LNCaP clone FGC (cell line): ENCODE data around the gene FEZ2.

Experiments
- DNase-seq: peaks from one replicate; pipeline ENCODE4 v3.0.0-alpha.2; 2011; ENCODE audit warnings: low read depth
- H3K4me3 ChIP-seq: 2 replicates; pipeline ENCODE4 v1.5.1; 2011; ENCODE audit warnings: mild to moderate bottlenecking, low read depth, low read length, control low read depth
- TF ChIP-seq, protein P1 (sequence below): IDR thresholded peaks from 2 replicates; pipeline ENCODE4 v1.5.1; 2012; ENCODE audit warnings: mild to moderate bottlenecking; ENCODE audit not compliant: control insufficient read depth, insufficient read depth; ENCODE audit errors: extremely low read depth

The FEZ2 gene

DNA sequence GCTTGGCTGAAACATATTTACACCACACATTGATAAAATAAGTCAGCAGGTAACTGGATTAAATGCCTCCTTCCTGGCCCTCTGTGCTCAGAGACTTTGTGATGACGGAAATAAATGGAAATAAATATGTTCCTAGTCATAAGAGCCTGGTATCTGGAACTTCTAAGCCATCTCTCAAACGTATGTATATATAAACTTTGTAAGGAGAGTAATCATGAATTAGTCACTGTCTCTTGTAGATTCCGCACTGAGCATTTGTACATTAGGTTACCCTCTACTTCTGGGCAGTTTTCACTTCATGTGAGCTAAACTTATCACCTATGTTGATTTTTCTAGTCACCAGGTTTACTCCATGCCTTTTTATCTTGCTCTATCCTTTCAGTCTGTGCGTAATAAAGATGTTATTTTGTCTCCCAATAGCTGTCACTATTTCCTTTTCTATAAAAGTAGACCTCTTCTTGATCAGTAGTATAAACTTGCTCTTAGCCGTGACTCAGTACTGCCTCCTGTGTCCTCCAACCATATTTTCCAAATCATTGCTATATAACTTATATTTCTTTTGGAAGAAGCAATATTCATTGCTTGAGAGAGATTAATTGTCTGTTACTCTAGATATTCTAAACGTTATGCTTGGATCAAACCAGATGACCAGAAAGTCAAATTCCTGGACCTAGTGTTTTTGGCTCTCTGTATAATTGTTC is 53.2 kb downstream of the FEZ2 start:
- no peak for DNase-seq
- TF ChIP-seq, protein P1, sequence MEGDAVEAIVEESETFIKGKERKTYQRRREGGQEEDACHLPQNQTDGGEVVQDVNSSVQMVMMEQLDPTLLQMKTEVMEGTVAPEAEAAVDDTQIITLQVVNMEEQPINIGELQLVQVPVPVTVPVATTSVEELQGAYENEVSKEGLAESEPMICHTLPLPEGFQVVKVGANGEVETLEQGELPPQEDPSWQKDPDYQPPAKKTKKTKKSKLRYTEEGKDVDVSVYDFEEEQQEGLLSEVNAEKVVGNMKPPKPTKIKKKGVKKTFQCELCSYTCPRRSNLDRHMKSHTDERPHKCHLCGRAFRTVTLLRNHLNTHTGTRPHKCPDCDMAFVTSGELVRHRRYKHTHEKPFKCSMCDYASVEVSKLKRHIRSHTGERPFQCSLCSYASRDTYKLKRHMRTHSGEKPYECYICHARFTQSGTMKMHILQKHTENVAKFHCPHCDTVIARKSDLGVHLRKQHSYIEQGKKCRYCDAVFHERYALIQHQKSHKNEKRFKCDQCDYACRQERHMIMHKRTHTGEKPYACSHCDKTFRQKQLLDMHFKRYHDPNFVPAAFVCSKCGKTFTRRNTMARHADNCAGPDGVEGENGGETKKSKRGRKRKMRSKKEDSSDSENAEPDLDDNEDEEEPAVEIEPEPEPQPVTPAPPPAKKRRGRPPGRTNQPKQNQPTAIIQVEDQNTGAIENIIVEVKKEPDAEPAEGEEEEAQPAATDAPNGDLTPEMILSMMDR: no peak
- H3K4me3 ChIP-seq: no peak overlapping the region

DNA sequence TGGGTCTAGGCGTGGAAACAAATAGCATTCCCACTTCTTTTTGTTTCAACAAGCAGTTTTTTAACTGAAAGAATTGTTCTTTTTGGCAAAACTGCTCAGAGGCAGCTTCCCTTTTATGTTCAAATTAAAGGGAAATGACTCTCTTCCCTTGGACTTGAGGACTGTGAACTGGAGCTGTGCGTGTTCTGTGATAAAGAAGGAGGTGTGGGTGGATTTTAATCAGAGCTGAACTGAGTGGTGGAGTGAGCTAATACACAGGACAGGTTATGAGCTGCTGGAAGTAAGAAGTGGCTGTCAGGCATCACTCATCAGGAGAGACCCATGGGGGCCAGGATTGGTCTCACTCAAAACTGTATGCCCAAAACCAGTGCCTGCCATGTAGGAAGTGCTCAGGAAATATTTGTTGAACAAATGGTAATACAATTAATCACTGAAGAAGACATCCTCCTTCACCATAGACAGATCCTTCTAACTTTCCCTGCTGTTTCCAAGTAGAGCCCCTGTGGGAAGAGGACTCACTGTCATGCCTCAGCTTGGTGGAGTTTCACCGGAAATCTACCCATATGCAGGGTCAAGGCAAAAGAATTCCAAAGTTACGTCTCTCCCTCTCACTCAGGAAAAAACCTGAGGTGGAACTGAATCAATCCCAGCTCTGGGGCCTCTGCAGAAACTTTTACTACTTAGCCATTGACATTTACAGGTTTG is 55.9 kb downstream of the FEZ2 start:
- H3K4me3 ChIP-seq: no peak overlapping the region
- no peak for DNase-seq
- TF ChIP-seq, protein P1: no peak

DNA sequence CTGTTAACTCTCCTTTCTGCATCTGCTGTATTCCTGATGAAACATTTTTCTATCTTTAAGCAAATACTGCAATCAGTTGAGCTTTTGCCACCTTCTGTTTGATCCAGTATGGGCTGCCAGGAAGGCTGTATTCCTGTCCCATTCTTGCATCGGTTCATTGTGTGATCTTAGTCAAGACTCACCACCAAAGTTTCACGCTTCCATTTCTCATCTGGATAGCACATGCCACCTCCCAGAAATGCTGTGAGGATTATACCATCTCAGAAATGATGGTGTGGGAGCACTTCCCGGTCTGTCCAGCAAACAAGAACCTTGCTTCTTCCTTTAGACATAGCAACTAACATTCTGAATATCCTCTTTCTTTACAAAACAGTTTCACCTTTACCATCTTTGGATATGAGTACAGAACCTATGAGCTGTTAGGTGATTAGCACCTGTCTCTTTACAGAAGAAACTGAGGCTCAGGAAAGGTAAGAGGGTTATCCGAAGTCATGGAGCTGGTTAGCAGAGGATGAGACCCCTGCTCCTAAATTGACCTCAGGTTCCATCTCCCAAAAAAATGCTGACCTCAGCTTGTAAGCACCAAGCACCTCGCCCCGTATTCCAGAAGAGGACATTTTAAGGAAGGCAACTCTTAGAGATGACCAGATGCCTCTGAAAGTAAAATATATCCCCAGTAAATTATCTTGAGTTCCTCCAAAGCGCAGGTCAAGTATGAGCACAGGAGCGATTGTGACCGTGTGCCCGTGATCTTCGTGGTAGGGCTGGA is 56.8 kb downstream of the FEZ2 start:
- H3K4me3 ChIP-seq: no peak overlapping the region
- TF ChIP-seq, protein P1: no peak
- no peak for DNase-seq

DNA sequence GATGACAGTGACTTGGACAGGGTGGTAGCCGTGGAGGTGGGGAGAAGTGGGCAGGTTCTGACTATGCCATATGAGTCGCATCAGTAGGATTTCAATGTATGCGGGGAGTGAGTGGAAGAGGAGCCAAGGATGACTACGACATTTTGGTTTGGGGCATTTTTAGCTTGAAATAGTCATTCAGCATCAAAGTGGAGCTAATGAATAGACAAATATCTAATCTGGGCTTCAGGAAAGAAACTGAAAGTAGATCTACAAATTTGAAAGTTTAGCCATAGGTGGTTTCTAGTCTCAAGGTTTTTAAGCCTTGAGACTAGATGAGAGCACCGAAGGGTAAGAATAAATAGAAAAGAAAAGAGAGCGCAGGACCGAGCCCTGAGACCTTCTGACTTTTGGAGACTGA is 58.3 kb downstream of the FEZ2 start:
- H3K4me3 ChIP-seq: no peak overlapping the region
- no peak for DNase-seq
- TF ChIP-seq, protein P1: no peak

DNA sequence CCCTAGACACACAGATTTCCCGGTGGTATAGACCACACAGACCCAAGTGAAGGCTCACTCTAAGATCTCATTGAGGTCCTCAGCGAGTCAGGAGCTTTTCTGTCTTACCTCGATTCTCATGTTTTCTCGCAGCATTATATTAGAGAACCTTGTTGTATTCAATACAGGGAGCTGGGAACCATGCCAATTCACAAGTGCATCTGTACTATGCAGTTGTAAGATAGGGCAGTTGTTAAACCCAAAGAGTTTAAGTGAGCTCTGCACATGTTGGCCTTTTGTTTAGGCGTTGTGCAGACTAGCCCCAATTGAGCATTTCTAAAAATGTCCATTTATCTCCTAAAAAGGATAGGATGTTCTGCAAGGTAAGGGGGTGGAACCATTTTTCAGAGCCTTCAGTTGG is 59.6 kb downstream of the FEZ2 start:
- TF ChIP-seq, protein P1: no peak
- DNase-seq: no peak
- no peak overlapping the region for H3K4me3 ChIP-seq

DNA sequence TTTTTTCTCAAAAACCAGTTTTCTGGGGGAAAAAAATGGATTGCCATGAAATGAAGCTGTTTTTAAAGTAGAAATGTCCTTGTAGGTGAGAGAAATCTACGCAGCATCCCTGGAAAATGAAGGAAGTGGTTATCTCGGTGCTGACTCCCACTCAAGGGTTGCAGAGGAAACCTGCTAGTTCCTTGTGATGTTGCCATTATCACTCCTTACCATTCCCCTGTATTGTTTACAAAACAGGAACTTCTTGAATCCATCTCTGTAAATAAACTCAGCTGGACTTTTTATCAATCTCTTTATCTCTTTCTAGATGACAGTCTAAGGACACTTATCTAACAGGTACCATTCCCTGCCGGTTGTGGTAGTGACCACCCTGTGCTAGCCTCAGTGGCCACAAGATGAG is 61.2 kb downstream of the FEZ2 start:
- H3K4me3 ChIP-seq: no peak overlapping the region
- peak; percentile 19 for DNase-seq
- TF ChIP-seq, protein P1: no peak
